Neural cell (in vitro differentiated cells): Measurements from ENCODE around the gene ZBTB32. TPM values are rescaled to one million over a fixed set of nuclear protein-coding genes. Genes with fewer than 3 reads are reported as not detected.

Source experiments
- H2AFZ ChIP-seq: fragments of 200-600, 300-800 bp; sonication (generic), shearing (Covaris generic); 2 replicates; pipeline ENCODE4 v1.6.0; 2014; ENCODE audit warnings: low read depth, mild to moderate bottlenecking, antibody characterized with exemption, low read length, moderate library complexity
- H3F3A ChIP-seq: fragments of 200-600 bp; shearing (Covaris generic); 2 replicates; pipeline ENCODE4 v1.6.1; 2016; ENCODE audit warnings: mild to moderate bottlenecking, moderate library complexity, mixed read lengths, antibody characterized with exemption, low read length; ENCODE audit not compliant: insufficient read depth, poor library complexity, severe bottlenecking
- H3K27ac ChIP-seq: fragments of 200-600, 300-800 bp; sonication (generic), shearing (Covaris generic); 2 replicates; pipeline ENCODE4 v1.5.1; 2014; ENCODE audit warnings: mild to moderate bottlenecking, low read length, moderate library complexity
- H3K27me3 ChIP-seq: fragments of 300-800, 200-600 bp; sonication (generic), shearing (Covaris generic); 2 replicates; pipeline ENCODE4 v1.6.0; 2014; ENCODE audit warnings: mild to moderate bottlenecking, low read depth, low read length, moderate library complexity; ENCODE audit not compliant: insufficient read depth
- H3K36me3 ChIP-seq: fragments of 300-800, 200-600 bp; sonication (generic), shearing (Covaris generic); 2 replicates; pipeline ENCODE4 v1.5.1; 2014; ENCODE audit warnings: mild to moderate bottlenecking, antibody characterized with exemption, low read length, moderate library complexity; ENCODE audit not compliant: insufficient read depth
- H3K4me2 ChIP-seq: fragments of 300-800, 200-600 bp; sonication (generic), shearing (Covaris generic); 2 replicates; pipeline ENCODE4 v1.6.0; 2014; ENCODE audit warnings: mild to moderate bottlenecking, low read length
- H3K4me3 ChIP-seq: fragments of 300-800, 200-600 bp; sonication (generic), shearing (Covaris generic); 2 replicates; pipeline ENCODE4 v1.5.1; 2014; ENCODE audit warnings: mild to moderate bottlenecking, low read length, moderate library complexity
- H3K79me2 ChIP-seq: fragments of 200-600 bp; shearing (Covaris generic); replicated peaks from 2 replicates; pipeline ENCODE4 v1.6.0; 2014; ENCODE audit warnings: mild to moderate bottlenecking, low read length, moderate library complexity; ENCODE audit not compliant: insufficient read depth
- H3K9ac ChIP-seq: fragments of 300-800, 200-600 bp; sonication (generic), shearing (Covaris generic); 2 replicates; pipeline ENCODE4 v1.6.1; 2016; ENCODE audit warnings: mild to moderate bottlenecking, low read length, mixed read lengths
- H3K9me2 ChIP-seq: fragments of 200-600 bp; shearing (Covaris generic); 2 replicates; pipeline ENCODE4 v1.6.1; 2016; ENCODE audit warnings: mild to moderate bottlenecking, low read length, mixed read lengths; ENCODE audit not compliant: insufficient read depth
- H3K9me3 ChIP-seq: fragments of 200-600, 300-800 bp; sonication (generic), shearing (Covaris generic); 2 replicates; pipeline ENCODE4 v1.6.1; 2016; ENCODE audit warnings: mild to moderate bottlenecking, mixed run types, low read length, moderate library complexity, mixed read lengths
- H4K20me1 ChIP-seq: fragments of 200-600 bp; shearing (Covaris generic); 2 replicates; pipeline ENCODE4 v1.6.1; 2016; ENCODE audit warnings: mild to moderate bottlenecking, mixed run types; ENCODE audit not compliant: insufficient read depth
- CTCF ChIP-seq: fragments of 450-650 bp; IDR thresholded peaks from 2 replicates; pipeline ENCODE4 v1.5.1; 2014; ENCODE audit warnings: antibody characterized with exemption, mild to moderate bottlenecking, moderate library complexity; ENCODE audit not compliant: poor library complexity, severe bottlenecking
- EP300 ChIP-seq: fragments of 450-650 bp; conservative IDR thresholded peaks from 2 replicates; pipeline ENCODE4 v1.6.1; 2014; ENCODE audit warnings: antibody characterized with exemption, mild to moderate bottlenecking, moderate library complexity; ENCODE audit not compliant: poor library complexity, severe bottlenecking
- EZH2 ChIP-seq: fragments of 200-600, 300-800 bp; shearing (Covaris generic), sonication (generic); IDR thresholded peaks from 2 replicates; pipeline ENCODE4 v1.6.1; 2014; ENCODE audit warnings: antibody characterized with exemption, low read length, borderline replicate concordance, mild to moderate bottlenecking; ENCODE audit not compliant: insufficient read depth, poor library complexity, severe bottlenecking
- MXI1 ChIP-seq: fragments of 450-650 bp; conservative IDR thresholded peaks from 2 replicates; pipeline ENCODE4 v1.6.1; 2014; ENCODE audit warnings: antibody characterized with exemption, mild to moderate bottlenecking; ENCODE audit not compliant: poor library complexity, severe bottlenecking
- POLR2AphosphoS5 ChIP-seq: IDR thresholded peaks from 2 replicates; pipeline ENCODE4 v1.6.1; 2012
- RAD21 ChIP-seq: fragments of 450-650 bp; conservative IDR thresholded peaks from 2 replicates; pipeline ENCODE4 v1.6.1; 2014; ENCODE audit warnings: antibody characterized with exemption, mild to moderate bottlenecking, moderate library complexity
- REST ChIP-seq: IDR thresholded peaks from 2 replicates; pipeline ENCODE4 v1.6.1; 2012; ENCODE audit warnings: borderline replicate concordance
- SMC3 ChIP-seq: fragments of 450-650 bp; conservative IDR thresholded peaks from 2 replicates; pipeline ENCODE4 v1.6.1; 2014; ENCODE audit warnings: antibody characterized with exemption, mild to moderate bottlenecking, moderate library complexity; ENCODE audit not compliant: poor library complexity
- TAF1 ChIP-seq: IDR thresholded peaks from 2 replicates; pipeline ENCODE4 v1.6.1; 2012; ENCODE audit warnings: low read depth
- polyA plus RNA-seq: library from polyadenylated mRNA; depleted of rRNA; stranded (reverse); fragments of >200 nt; gene quantifications from 2 replicates; pipeline ENCODE4 v1.2.3, GENCODE V29; 2014

The ZBTB32 gene
- polyA plus RNA-seq, 1 donor from 2014 or later = not detected

GRCh38 chr19:35724560-35724959 is 20.2 kb downstream of the ZBTB32 start:
- no peaks in the 10 kb centered on the region for H4K20me1 ChIP-seq
- no peaks in the 10 kb centered on the region for H3K9me3 ChIP-seq
- H3F3A ChIP-seq = no peaks in the 10 kb centered on the region
- no peaks in the 10 kb centered on the region for H3K36me3 ChIP-seq
- H3K4me3 ChIP-seq = no peak overlapping the region
- no peaks in the 10 kb centered on the region for H3K27me3 ChIP-seq
- H3K27ac ChIP-seq = no peak overlapping the region
- TF ChIP-seq TAF1 (no peak), REST (no peak), MXI1 (no peak), EP300 (no peak), SMC3 (no peak), CTCF (no peak), EZH2 (no peak), POLR2AphosphoS5 (no peak), RAD21 (no peak)
- no peak overlapping the region for H3K9ac ChIP-seq
- no peak overlapping the region for H2AFZ ChIP-seq
- H3K4me2 ChIP-seq = no peak overlapping the region
- peaks cover 7% of the 10 kb centered on the region for H3K79me2 ChIP-seq
- H3K9me2 ChIP-seq = no peaks in the 10 kb centered on the region

- Histone ChIP-seq H3K79me2 (no peaks in the 10 kb centered on the region), H3K27ac (no peak overlapping the region), H3K4me3 (no peak overlapping the region), H3F3A (no peaks in the 10 kb centered on the region), H3K9me3 (no peaks in the 10 kb centered on the region), H3K9ac (no peak overlapping the region), H3K36me3 (no peaks in the 10 kb centered on the region), H3K4me2 (no peak overlapping the region), H4K20me1 (no peaks in the 10 kb centered on the region), H2AFZ (no peak overlapping the region), H3K9me2 (no peaks in the 10 kb centered on the region), H3K27me3 (no peaks in the 10 kb centered on the region)
- no peak for TF ChIP-seq TAF1
- no peak for TF ChIP-seq POLR2AphosphoS5
- TF ChIP-seq SMC3 = no peak
- TF ChIP-seq EP300 = no peak
- TF ChIP-seq REST = no peak
- TF ChIP-seq CTCF = no peak
- no peak for TF ChIP-seq EZH2
- TF ChIP-seq RAD21 = no peak
- no peak for TF ChIP-seq MXI1
These were observed 21.0 kb downstream of the ZBTB32 start for GRCh38 chr19:35725216-35725861.
